HepG2 (cell line): Measurements from ENCODE around the gene PTPA. TPM values are rescaled to one million over a fixed set of nuclear protein-coding genes. Genes with fewer than 3 reads are reported as not detected.

Experiments used
- CSRNP2 ChIP-seq: sonication (generic); formaldehyde crosslinking; conservative IDR thresholded peaks from 2 replicates; pipeline ENCODE4 v1.8.0; 2022; ENCODE audit warnings: low read depth, missing genetic modification reagents
- FOXP4 ChIP-seq: sonication (generic); formaldehyde crosslinking; IDR thresholded peaks from 2 replicates; pipeline ENCODE4 v1.4.0; 2020; ENCODE audit warnings: missing genetic modification reagents
- MIER2 ChIP-seq: IDR thresholded peaks from 2 replicates; pipeline ENCODE4 v1.6.1; 2016; ENCODE audit warnings: missing biosample characterization, missing genetic modification reagents
- NR3C1 ChIP-seq: sonication (generic); formaldehyde crosslinking; IDR thresholded peaks from 2 replicates; pipeline ENCODE4 v1.4.0; 2020; ENCODE audit warnings: missing genetic modification reagents
- PAXIP1 ChIP-seq: sonication (generic); formaldehyde crosslinking; conservative IDR thresholded peaks from 2 replicates; pipeline ENCODE4 v1.4.0; 2020; ENCODE audit warnings: mild to moderate bottlenecking, missing genetic modification reagents, moderate library complexity
- PRDM4 ChIP-seq: sonication (generic); formaldehyde crosslinking; IDR thresholded peaks from 2 replicates; pipeline ENCODE4 v1.9.0; 2021; ENCODE audit warnings: missing genetic modification reagents, borderline replicate concordance
- WIZ ChIP-seq: sonication (generic); formaldehyde crosslinking; IDR thresholded peaks from 2 replicates; pipeline ENCODE4 v1.5.1; 2020; ENCODE audit warnings: mild to moderate bottlenecking, missing genetic modification reagents
- ZFP1 ChIP-seq: IDR thresholded peaks from 2 replicates; pipeline ENCODE4 v1.6.1; 2016
- ZNF124 ChIP-seq: sonication (generic); formaldehyde crosslinking; IDR thresholded peaks from 2 replicates; pipeline ENCODE4 v1.4.0; 2020; ENCODE audit warnings: missing genetic modification reagents
- ZNF30 ChIP-seq: sonication (generic); formaldehyde crosslinking; IDR thresholded peaks from 2 replicates; pipeline ENCODE4 v1.5.0; 2020; ENCODE audit warnings: mild to moderate bottlenecking, missing genetic modification reagents
- ZNF367 ChIP-seq: sonication (generic); formaldehyde crosslinking; IDR thresholded peaks from 2 replicates; pipeline ENCODE4 v1.4.0; 2020; ENCODE audit warnings: missing genetic modification reagents, borderline replicate concordance
- ZNF414 ChIP-seq: sonication (generic); formaldehyde crosslinking; IDR thresholded peaks from 2 replicates; pipeline ENCODE4 v1.5.0; 2020; ENCODE audit warnings: missing genetic modification reagents
- ZNF460 ChIP-seq: sonication (generic); formaldehyde crosslinking; IDR thresholded peaks from 2 replicates; pipeline ENCODE4 v1.5.1; 2020; ENCODE audit warnings: missing genetic modification reagents, mild to moderate bottlenecking, borderline replicate concordance
- ZNF547 ChIP-seq: sonication (generic); formaldehyde crosslinking; IDR thresholded peaks from 2 replicates; pipeline ENCODE4 v1.5.1; 2020; ENCODE audit warnings: mild to moderate bottlenecking, missing genetic modification reagents
- ZNF564 ChIP-seq: sonication (generic); formaldehyde crosslinking; IDR thresholded peaks from 2 replicates; pipeline ENCODE4 v1.8.1; 2023; ENCODE audit warnings: mild to moderate bottlenecking, missing genetic modification reagents
- ZNF749 ChIP-seq: sonication (generic); formaldehyde crosslinking; IDR thresholded peaks from 2 replicates; pipeline ENCODE4 v1.8.0; 2022; ENCODE audit warnings: mild to moderate bottlenecking, missing genetic modification reagents, moderate library complexity, borderline replicate concordance
- ZNF770 ChIP-seq: sonication (generic); formaldehyde crosslinking; IDR thresholded peaks from 2 replicates; pipeline ENCODE4 v1.5.0; 2020; ENCODE audit warnings: mild to moderate bottlenecking, missing genetic modification reagents
- polyA plus RNA-seq, 8 experiments: library from polyadenylated mRNA; depleted of rRNA in 3 of 8; stranded (reverse) in 7 of 8; unstranded in 1 of 8; fragments of >200 nt; fragmentation: Illumina TruSeq in 4 of 8; extraction: Trizol in 4 of 8; gene quantifications; 2 replicates each; pipeline versions ENCODE4 v1.2.1 to v1.2.3, GENCODE V29; 2011 to 2016; ENCODE audit warnings: low read depth in 4 of 8, missing spikeins in 1 of 8, mixed read lengths in 1 of 8; ENCODE audit not compliant: insufficient read depth in 1 of 8
- total RNA-seq, 5 experiments: library from RNA; depleted of rRNA; stranded (reverse); fragments of >200 nt; fragmentation: Illumina TruSeq; extraction: Trizol; gene quantifications; 2 replicates each; pipeline ENCODE4 v1.2.3, GENCODE V29; 2016; ENCODE audit warnings: low read depth in 1 of 5

PTPA gene
- total and polyA plus RNA-seq, 2 of the 13 experiments (the other 11 are each of a cell fraction or from before 2014, with no cell fraction given): 79.3 to 105 TPM

GRCh38 chr9:129064499-129064908 lies 46.7 kb upstream of the PTPA start (continued):
- TF ChIP-seq ZNF547: peak; percentile 19; the same call in 1 of the 2 replicates
- no peak for TF ChIP-seq ZNF367 (CRISPR knock-in tag)
- no peak for TF ChIP-seq ZNF30 (CRISPR knock-in tag)
- TF ChIP-seq ZNF460 (CRISPR knock-in tag): peak; percentile 48
- peak; percentile 91 for TF ChIP-seq PAXIP1
- TF ChIP-seq WIZ (CRISPR knock-in tag): no peak
- TF ChIP-seq FOXP4: peak; percentile 65; the same call in 1 of the 2 replicates
- TF ChIP-seq CSRNP2: no peak
- no peak for TF ChIP-seq ZNF414 (CRISPR knock-in tag)
- TF ChIP-seq ZNF770 (CRISPR knock-in tag): peak; percentile 96
- no peak; the same call in 1 of the 2 replicates for TF ChIP-seq ZNF124 (CRISPR knock-in tag)
- 0 out of 2 replicates have a peak, but pooled peaks have one; percentile 35 for TF ChIP-seq MIER2 (CRISPR knock-in tag)
- no peak; the same call in 1 of the 2 replicates for TF ChIP-seq ZFP1 (CRISPR knock-in tag)
- TF ChIP-seq NR3C1 (CRISPR knock-in tag): no peak
- TF ChIP-seq ZNF564 (CRISPR knock-in tag): peak; percentile 89
- no peak for TF ChIP-seq PRDM4 (CRISPR knock-in tag)
- no peak for TF ChIP-seq ZNF749 (CRISPR knock-in tag)
